GM23248 (cell line): ENCODE data around the gene STAT5A. TPM values are rescaled to one million over a fixed set of nuclear protein-coding genes. Genes with fewer than 3 reads are reported as not detected.

ENCODE experiments used
- DNase-seq: peaks from one replicate; pipeline ENCODE4 v3.0.0-alpha.2; 2015
- H2AFZ ChIP-seq: fragments of 200-600 bp; sonication (generic); 2 replicates; pipeline ENCODE4 v1.6.1; 2016; ENCODE audit warnings: antibody characterized with exemption
- H3F3A ChIP-seq: fragments of 200-600 bp; sonication (generic); 2 replicates; pipeline ENCODE4 v1.6.1; 2016; ENCODE audit warnings: mild to moderate bottlenecking, antibody characterized with exemption, mixed run types; ENCODE audit not compliant: insufficient read depth
- H3K27ac ChIP-seq: fragments of 200-600 bp; sonication (generic); 2 replicates; pipeline ENCODE4 v1.5.1; 2016; ENCODE audit warnings: mild to moderate bottlenecking
- H3K27me3 ChIP-seq: fragments of 200-600 bp; sonication (generic); replicated peaks from 2 replicates; pipeline ENCODE4 v1.6.1; 2016; ENCODE audit warnings: mild to moderate bottlenecking; ENCODE audit not compliant: insufficient read depth
- H3K36me3 ChIP-seq: fragments of 200-600 bp; sonication (generic); 2 replicates; pipeline ENCODE4 v1.6.1; 2016; ENCODE audit warnings: low read depth, mild to moderate bottlenecking
- H3K4me1 ChIP-seq: fragments of 200-600 bp; sonication (generic); 2 replicates; pipeline ENCODE4 v1.6.1; 2016; ENCODE audit warnings: mild to moderate bottlenecking; ENCODE audit not compliant: insufficient read depth
- H3K4me2 ChIP-seq: fragments of 200-600 bp; sonication (generic); one replicate; pipeline ENCODE4 v1.6.1; 2016; ENCODE audit warnings: mild to moderate bottlenecking; ENCODE audit not compliant: unreplicated experiment
- H3K4me3 ChIP-seq: fragments of 200-600 bp; sonication (generic); 2 replicates; pipeline ENCODE4 v1.5.1; 2016; ENCODE audit warnings: mild to moderate bottlenecking
- H3K79me2 ChIP-seq: fragments of 200-600 bp; sonication (generic); 2 replicates; pipeline ENCODE4 v1.6.1; 2016; ENCODE audit warnings: mild to moderate bottlenecking; ENCODE audit not compliant: insufficient read depth
- H3K9ac ChIP-seq: fragments of 200-600 bp; sonication (generic); 2 replicates; pipeline ENCODE4 v1.6.1; 2016; ENCODE audit warnings: mild to moderate bottlenecking
- H3K9me2 ChIP-seq: fragments of 200-600 bp; sonication (generic); 2 replicates; pipeline ENCODE4 v1.6.1; 2016; ENCODE audit warnings: mixed run types, mild to moderate bottlenecking, moderate library complexity; ENCODE audit not compliant: insufficient read depth
- H3K9me3 ChIP-seq: fragments of 200-600 bp; sonication (generic); one replicate; pipeline ENCODE4 v1.6.1; 2017; ENCODE audit warnings: low read depth
- H4K20me1 ChIP-seq: fragments of 200-600 bp; sonication (generic); 2 replicates; pipeline ENCODE4 v1.6.0; 2016; ENCODE audit not compliant: insufficient read depth
- EZH2 ChIP-seq: fragments of 200-600 bp; sonication (generic); IDR thresholded peaks from 2 replicates; pipeline ENCODE4 v1.6.1; 2018; ENCODE audit warnings: antibody characterized with exemption, mild to moderate bottlenecking; ENCODE audit not compliant: insufficient read depth, poor library complexity, severe bottlenecking
- EZH2phosphoT487 ChIP-seq: fragments of 200-600 bp; sonication (generic); IDR thresholded peaks from 2 replicates; pipeline ENCODE4 v1.6.1; 2018; ENCODE audit warnings: antibody characterized with exemption, moderate library complexity, mild to moderate bottlenecking, low read depth; ENCODE audit not compliant: insufficient read depth
- WGBS, 2 experiments: methylation state at CpG; one replicate each; pipeline ENCODE4 v1.1.6; 2015 to 2017; ENCODE audit warnings: low lambda C conversion rate in 2 of 2, low coverage in 1 of 2; ENCODE audit errors: missing lambda C conversion rate in 2 of 2; 5-methylcytosine and 5-hydroxymethylcytosine counted together
- in situ Hi-C: fragments of 300-500 bp; cut with MboI; formaldehyde crosslinking; loops from 2 replicates; pipeline ENCODE4 v1.15.0; 2020
- polyA plus RNA-seq: library from polyadenylated mRNA; unstranded; fragments of >200 nt; fragmentation: Nextera tagmentation; extraction: Ambion mirVana; gene quantifications from 2 replicates; pipeline ENCODE4 v1.2.1, GENCODE V29; 2016
- total RNA-seq: library from RNA; depleted of rRNA; stranded (reverse); fragments of >200 nt; shearing (Covaris generic); gene quantifications from 2 replicates; pipeline ENCODE4 v1.2.3, GENCODE V29; 2014

Gene STAT5A
- total and polyA plus RNA-seq, 2 experiments from 2014 or later, result 6.8 to 26.3 TPM

- Histone ChIP-seq H3K27me3 (no peaks in the 10 kb centered on the region), H3K27ac (peak overlapping the region; percentile 77), H3K36me3 (peaks cover 45% of the 10 kb centered on the region), H3K9me2 (no peaks in the 10 kb centered on the region), H3K4me2 (peak overlapping the region; percentile 64), H3K4me1 (peaks cover 31% of the 10 kb centered on the region), H3K9me3 (no peaks in the 10 kb centered on the region), H3K9ac (peak overlapping the region; percentile 59), H2AFZ (no peak overlapping the region), H3F3A (peaks cover 46% of the 10 kb centered on the region), H4K20me1 (no peaks in the 10 kb centered on the region), H3K79me2 (peaks cover 45% of the 10 kb centered on the region), H3K4me3 (peak overlapping the region; percentile 37; the same call in 1 of the 2 replicates)
- TF ChIP-seq EZH2phosphoT487, result no peak
- no peak for TF ChIP-seq EZH2
- DNase-seq, result peak; percentile 89
- WGBS, 2 experiments, result 18 to 20% methylated on average over 11 of the region's 11 CpGs
- in situ Hi-C loops, result loop anchor here (10.0 kb wide), 2 partner anchors 76 to 196 kb away; no protein-coding TSS in a partner anchor
Observed at GRCh38 chr17:42329025-42329976, 41.0 kb downstream of the STAT5A start.

DNA sequence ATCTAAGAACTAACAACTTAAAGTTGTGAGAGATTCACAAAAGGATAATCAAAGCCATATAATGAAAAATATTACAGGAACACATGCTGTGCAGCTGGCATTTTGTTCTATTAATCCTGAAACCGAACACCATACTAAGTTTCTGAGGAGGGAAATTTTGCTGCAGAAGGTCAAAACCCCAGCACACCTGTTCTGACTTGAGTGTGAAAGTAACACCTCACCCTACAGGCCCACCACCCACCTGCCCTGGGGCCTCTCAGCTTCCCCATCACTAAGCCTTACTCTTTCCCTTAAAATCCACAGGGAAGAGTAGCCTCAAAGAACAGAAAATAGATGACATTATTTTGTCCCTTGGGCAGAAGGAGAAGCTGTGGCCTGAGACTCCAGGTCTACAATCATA, 44.8 kb downstream of the STAT5A start:
- H3K4me2 ChIP-seq, result no peak overlapping the region
- in situ Hi-C loops, result no loop called here
- H3K27me3 ChIP-seq, result no peaks in the 10 kb centered on the region
- H3K4me1 ChIP-seq, result peaks cover 24% of the 10 kb centered on the region
- peaks cover 47% of the 10 kb centered on the region for H3K79me2 ChIP-seq
- no peaks in the 10 kb centered on the region for H3K9me3 ChIP-seq
- no peak for TF ChIP-seq EZH2phosphoT487
- no peak for TF ChIP-seq EZH2
- H3K9ac ChIP-seq, result no peak overlapping the region
- no peak overlapping the region for H2AFZ ChIP-seq
- no peaks in the 10 kb centered on the region for H4K20me1 ChIP-seq
- peaks cover 52% of the 10 kb centered on the region for H3F3A ChIP-seq
- 91 to 100% methylated on average over 1 of the region's 1 CpG for WGBS, 2 experiments
- no peak overlapping the region for H3K27ac ChIP-seq
- peaks cover 63% of the 10 kb centered on the region for H3K36me3 ChIP-seq
- no peak overlapping the region for H3K4me3 ChIP-seq
- no peaks in the 10 kb centered on the region for H3K9me2 ChIP-seq
- DNase-seq, result no peak

GRCh38 chr17:42334677-42335076, 46.4 kb downstream of the STAT5A start:
- TF ChIP-seq EZH2 (no peak), EZH2phosphoT487 (no peak)
- 65 to 71% methylated on average over 3 of the region's 3 CpGs for WGBS, 2 experiments
- peak; percentile 17 for DNase-seq
- peaks cover 51% of the 10 kb centered on the region for H3F3A ChIP-seq
- peaks cover 13% of the 10 kb centered on the region for H3K4me1 ChIP-seq
- no peaks in the 10 kb centered on the region for H3K9me3 ChIP-seq
- H3K36me3 ChIP-seq, result peaks cover 68% of the 10 kb centered on the region
- H3K9ac ChIP-seq, result peak overlapping the region; percentile 15; the same call in 1 of the 2 replicates
- H2AFZ ChIP-seq, result no peak overlapping the region
- in situ Hi-C loops, result no loop called here
- no peaks in the 10 kb centered on the region for H4K20me1 ChIP-seq
- peaks cover 60% of the 10 kb centered on the region for H3K79me2 ChIP-seq
- no peaks in the 10 kb centered on the region for H3K9me2 ChIP-seq
- no peaks in the 10 kb centered on the region for H3K27me3 ChIP-seq
- no peak overlapping the region for H3K4me2 ChIP-seq
- H3K27ac ChIP-seq, result no peak overlapping the region
- H3K4me3 ChIP-seq, result no peak overlapping the region

GRCh38 chr17:42337442-42337841, 49.1 kb downstream of the STAT5A start:
- H3F3A ChIP-seq, result peaks cover 32% of the 10 kb centered on the region
- H2AFZ ChIP-seq, result no peak overlapping the region
- DNase-seq, result peak; percentile 98
- H3K9me3 ChIP-seq, result no peaks in the 10 kb centered on the region
- peak overlapping the region; percentile 23 for H3K4me2 ChIP-seq
- 13 to 21% methylated on average over 15 of the region's 15 CpGs for WGBS, 2 experiments
- no peaks in the 10 kb centered on the region for H3K27me3 ChIP-seq
- no peak overlapping the region for H3K4me3 ChIP-seq
- peak overlapping the region; percentile 72 for H3K9ac ChIP-seq
- in situ Hi-C loops, result no loop called here
- peaks cover 69% of the 10 kb centered on the region for H3K79me2 ChIP-seq
- H3K36me3 ChIP-seq, result peaks cover 61% of the 10 kb centered on the region
- peaks cover 9% of the 10 kb centered on the region for H3K4me1 ChIP-seq
- TF ChIP-seq EZH2phosphoT487 (no peak), EZH2 (no peak)
- H4K20me1 ChIP-seq, result no peaks in the 10 kb centered on the region
- peak overlapping the region; percentile 91 for H3K27ac ChIP-seq
- no peaks in the 10 kb centered on the region for H3K9me2 ChIP-seq
